Colonic mucosa (tissue), 4 donors: ENCODE results near the gene DNASE1. TPM values are rescaled to one million over a fixed set of nuclear protein-coding genes. Genes with fewer than 3 reads are reported as not detected.

Experiments used
- DNase-seq: peaks from one replicate; pipeline ENCODE4 v3.0.0-alpha.2; 2020
- H3K27ac ChIP-seq: fragments of 200-600 bp; one replicate; pipeline ENCODE4 v1.8.0; 2021
- H3K27me3 ChIP-seq: fragments of 200-600 bp; one replicate; pipeline ENCODE4 v1.8.0; 2021
- H3K36me3 ChIP-seq: fragments of 200-600 bp; one replicate; pipeline ENCODE4 v1.8.0; 2021
- H3K4me1 ChIP-seq: fragments of 200-600 bp; one replicate; pipeline ENCODE4 v1.8.0; 2021; ENCODE audit warnings: mild to moderate bottlenecking
- H3K4me3 ChIP-seq: fragments of 200-600 bp; one replicate; pipeline ENCODE4 v1.8.0; 2021
- H3K9ac ChIP-seq, 2 donors: one replicate each; pipeline ENCODE4 v1.7.0; 2013; ENCODE audit warnings: control low read depth in 2 of 2, low read depth in 2 of 2, low read length in 2 of 2
- H3K9me3 ChIP-seq: fragments of 200-600 bp; one replicate; pipeline ENCODE4 v1.8.0; 2021
- CTCF ChIP-seq: fragments of 200-600 bp; IDR thresholded peaks from one replicate; pipeline ENCODE4 v1.8.0; 2022; ENCODE audit warnings: antibody characterized with exemption, mild to moderate bottlenecking
- intact Hi-C: fragments of 100-400 bp; cut with DNase I; formaldehyde crosslinking; loops from one replicate; pipeline ENCODE4 v1.14.1; 2022
- total RNA-seq, 2 donors: library from RNA; stranded (reverse); fragmentation: NEBNext Ultra II Directional in 1 of 2; extraction: Animal tissue kit (Norgen Biotek cat#: 25700) in 1 of 2; gene quantifications; one replicate each; pipeline ENCODE4 v1.2.1, GENCODE V29; 2021
- donor health status: healthy.
- donor health status: DM: no; HTN: no; CAD: no.
- donor health status: DM: no; HTN: no; CAD: no.

DNASE1 gene
- total RNA-seq, 2 donors from 2014 or later = 10.4 to 22.2 TPM

DNA sequence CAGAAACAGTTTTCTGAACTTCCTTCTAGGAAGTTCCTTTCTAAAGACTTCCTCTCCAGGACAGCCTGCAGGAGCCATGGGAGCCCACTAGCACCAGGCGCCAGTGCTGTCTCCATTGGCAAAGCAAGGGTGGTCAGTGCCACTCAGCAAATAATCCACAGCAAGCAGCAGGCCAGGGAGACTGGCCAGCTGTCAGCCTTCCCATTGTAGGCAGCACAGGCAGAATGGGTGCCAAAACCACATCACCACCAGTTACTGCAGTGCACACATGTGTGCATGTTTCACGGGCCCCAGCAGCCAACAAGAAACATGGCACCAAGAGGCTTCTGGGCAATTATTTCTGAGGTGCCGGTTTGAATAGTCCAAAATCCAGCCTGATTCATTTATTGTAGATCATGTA is 26.7 kb downstream of the DNASE1 start:
- H3K9ac ChIP-seq = no peak overlapping the region
- H3K4me3 ChIP-seq = no peak overlapping the region
- no peak for DNase-seq
- H3K4me1 ChIP-seq = no peaks in the 10 kb centered on the region
- no peak for TF ChIP-seq CTCF
- intact Hi-C loops = no loop called here
- no peaks in the 10 kb centered on the region for H3K27me3 ChIP-seq
- no peak overlapping the region for H3K27ac ChIP-seq
- H3K36me3 ChIP-seq = peaks cover 3% of the 10 kb centered on the region
- H3K9me3 ChIP-seq = no peaks in the 10 kb centered on the region

- H3K9ac ChIP-seq = no peak overlapping the region
- no peak for TF ChIP-seq CTCF
- intact Hi-C loops = no loop called here
- H3K4me3 ChIP-seq = no peak overlapping the region
- H3K36me3 ChIP-seq = peaks cover 3% of the 10 kb centered on the region
- peaks cover 4% of the 10 kb centered on the region for H3K4me1 ChIP-seq
- DNase-seq = no peak
- no peaks in the 10 kb centered on the region for H3K9me3 ChIP-seq
- no peak overlapping the region for H3K27ac ChIP-seq
- no peaks in the 10 kb centered on the region for H3K27me3 ChIP-seq
These were observed 32.5 kb downstream of the DNASE1 start for GRCh38 chr16:3687021-3687420.

DNA sequence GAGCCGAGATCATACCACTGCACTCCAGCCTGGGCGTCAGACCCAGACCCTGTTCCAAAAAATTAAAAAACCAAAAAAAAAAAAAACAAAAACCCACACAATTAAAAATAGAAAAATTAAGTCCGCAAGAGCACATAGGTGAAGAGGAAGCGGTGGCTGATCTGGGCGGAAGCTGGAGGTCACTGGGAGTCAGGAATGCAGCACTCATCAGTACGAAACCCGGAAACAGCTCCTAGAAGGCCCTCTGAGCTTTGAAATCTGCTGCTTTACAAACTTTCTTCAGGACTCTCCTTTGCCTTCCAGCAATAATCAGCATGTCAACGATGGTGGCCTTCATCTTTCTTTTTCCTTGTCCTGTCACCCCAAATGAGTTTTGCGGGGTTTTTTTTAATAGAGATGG is 33.3 kb downstream of the DNASE1 start:
- intact Hi-C loops = no loop called here
- H3K4me1 ChIP-seq = peaks cover 4% of the 10 kb centered on the region
- no peak overlapping the region for H3K27ac ChIP-seq
- no peak for TF ChIP-seq CTCF
- H3K9ac ChIP-seq = no peak overlapping the region
- no peaks in the 10 kb centered on the region for H3K9me3 ChIP-seq
- DNase-seq = no peak
- no peaks in the 10 kb centered on the region for H3K27me3 ChIP-seq
- H3K36me3 ChIP-seq = peaks cover under 1% of the 10 kb centered on the region
- no peak overlapping the region for H3K4me3 ChIP-seq

- H3K27ac ChIP-seq = no peak overlapping the region
These were observed 35.2 kb downstream of the DNASE1 start for GRCh38 chr16:3689731-3690130.

DNA sequence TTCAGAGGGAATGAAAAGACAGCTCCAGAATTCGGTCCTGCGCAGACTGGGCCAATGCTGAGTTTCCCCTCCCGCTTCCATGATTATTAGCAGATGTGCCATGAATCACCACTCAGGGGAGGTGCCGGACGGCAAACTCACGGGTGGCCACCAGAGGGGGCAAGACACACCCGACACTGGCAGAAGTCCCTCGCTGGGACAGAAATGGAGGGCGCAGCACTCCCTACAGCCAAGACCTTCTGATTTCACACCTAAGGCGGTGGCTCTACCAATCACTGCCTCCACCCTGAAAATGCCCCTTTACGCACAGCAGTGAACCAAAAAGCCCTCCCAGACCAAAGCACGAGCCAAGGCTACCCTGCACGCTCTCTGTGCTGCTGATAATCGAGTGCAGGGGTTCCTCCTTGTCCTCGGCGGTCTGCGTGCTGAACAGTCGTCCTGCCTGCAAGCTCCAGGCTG is 36.0 kb downstream of the DNASE1 start:
- Histone ChIP-seq H3K4me3 (no peak overlapping the region), H3K36me3 (no peaks in the 10 kb centered on the region), H3K27me3 (no peaks in the 10 kb centered on the region), H3K9ac (peak overlapping the region in 1 of 2 donors; percentile 44), H3K27ac (no peak overlapping the region), H3K4me1 (peaks cover 4% of the 10 kb centered on the region), H3K9me3 (no peaks in the 10 kb centered on the region)
- TF ChIP-seq CTCF = peak; percentile 94
- intact Hi-C loops = loop anchor here (5.0 kb wide), 1 partner anchor 187 kb away; no protein-coding TSS in a partner anchor
- peak; percentile 88 for DNase-seq

More at GRCh38 chr16:3689731-3690130, 35.2 kb downstream of the DNASE1 start:
- Histone ChIP-seq H3K4me3 (no peak overlapping the region), H3K9me3 (no peaks in the 10 kb centered on the region), H3K27me3 (no peaks in the 10 kb centered on the region), H3K9ac (no peak overlapping the region), H3K4me1 (peaks cover 4% of the 10 kb centered on the region), H3K36me3 (no peaks in the 10 kb centered on the region)
- no peak for DNase-seq
- no peak for TF ChIP-seq CTCF
- intact Hi-C loops = loop anchor here (5.0 kb wide), 1 partner anchor 188 kb away; no protein-coding TSS in a partner anchor
